Measurements from ENCODE around the gene KIF1A. TPM values are rescaled to one million over a fixed set of nuclear protein-coding genes. Genes with fewer than 3 reads are reported as not detected.

KIF1A gene
- total RNA-seq, 1 experiment from 2014 or later = 298 TPM

GRCh38 chr2:240788482-240788881 lies 31.5 kb downstream of the KIF1A start:
- Mint-ChIP-seq H3K4me1 (ENCODE audit: low read depth, unreplicated experiment) (no peaks in the 10 kb centered on the region), H3K27me3 (ENCODE audit: unreplicated experiment) (peaks cover 17% of the 10 kb centered on the region), H3K9me3 (ENCODE audit: low read depth, unreplicated experiment) (no peaks in the 10 kb centered on the region), H3K4me3 (ENCODE audit: low read depth, unreplicated experiment) (no peak overlapping the region), H3K36me3 (ENCODE audit: insufficient read depth, unreplicated experiment) (peaks cover 71% of the 10 kb centered on the region), H3K27ac (ENCODE audit: unreplicated experiment) (peak overlapping the region; percentile 4)
- BruUV-seq (replicated peaks) = no TSS peak
- DNase-seq = no peak
- intact Hi-C loops (cut with micrococcal nuclease; ENCODE audit: unreplicated experiment) = no loop called here
- CTCF ChIA-PET = no interaction called here
- TF ChIP-seq, protein P1, sequence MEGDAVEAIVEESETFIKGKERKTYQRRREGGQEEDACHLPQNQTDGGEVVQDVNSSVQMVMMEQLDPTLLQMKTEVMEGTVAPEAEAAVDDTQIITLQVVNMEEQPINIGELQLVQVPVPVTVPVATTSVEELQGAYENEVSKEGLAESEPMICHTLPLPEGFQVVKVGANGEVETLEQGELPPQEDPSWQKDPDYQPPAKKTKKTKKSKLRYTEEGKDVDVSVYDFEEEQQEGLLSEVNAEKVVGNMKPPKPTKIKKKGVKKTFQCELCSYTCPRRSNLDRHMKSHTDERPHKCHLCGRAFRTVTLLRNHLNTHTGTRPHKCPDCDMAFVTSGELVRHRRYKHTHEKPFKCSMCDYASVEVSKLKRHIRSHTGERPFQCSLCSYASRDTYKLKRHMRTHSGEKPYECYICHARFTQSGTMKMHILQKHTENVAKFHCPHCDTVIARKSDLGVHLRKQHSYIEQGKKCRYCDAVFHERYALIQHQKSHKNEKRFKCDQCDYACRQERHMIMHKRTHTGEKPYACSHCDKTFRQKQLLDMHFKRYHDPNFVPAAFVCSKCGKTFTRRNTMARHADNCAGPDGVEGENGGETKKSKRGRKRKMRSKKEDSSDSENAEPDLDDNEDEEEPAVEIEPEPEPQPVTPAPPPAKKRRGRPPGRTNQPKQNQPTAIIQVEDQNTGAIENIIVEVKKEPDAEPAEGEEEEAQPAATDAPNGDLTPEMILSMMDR (IDR thresholded peaks at IDR 0.05; ENCODE audit: unreplicated experiment) = no peak

GRCh38 chr2:240787521-240788472 lies 32.2 kb downstream of the KIF1A start:
- no peak for DNase-seq
- intact Hi-C loops (cut with micrococcal nuclease; ENCODE audit: unreplicated experiment) = no loop called here
- CTCF ChIA-PET = no interaction called here
- TF ChIP-seq, protein P1 (IDR thresholded peaks at IDR 0.05; ENCODE audit: unreplicated experiment) = no peak
- H3K4me1 Mint-ChIP-seq (ENCODE audit: low read depth, unreplicated experiment) = no peaks in the 10 kb centered on the region
- H3K9me3 Mint-ChIP-seq (ENCODE audit: low read depth, unreplicated experiment) = no peaks in the 10 kb centered on the region
- peaks cover 17% of the 10 kb centered on the region for H3K27me3 Mint-ChIP-seq (ENCODE audit: unreplicated experiment)
- BruUV-seq (replicated peaks) = no TSS peak
- H3K4me3 Mint-ChIP-seq (ENCODE audit: low read depth, unreplicated experiment) = no peak overlapping the region
- peak overlapping the region; percentile 4 for H3K27ac Mint-ChIP-seq (ENCODE audit: unreplicated experiment)
- H3K36me3 Mint-ChIP-seq (ENCODE audit: insufficient read depth, unreplicated experiment) = peaks cover 68% of the 10 kb centered on the region

- TF ChIP-seq, protein P1 (IDR thresholded peaks at IDR 0.05; ENCODE audit: unreplicated experiment) = no peak
- Mint-ChIP-seq H3K4me1 (ENCODE audit: low read depth, unreplicated experiment) (no peaks in the 10 kb centered on the region), H3K36me3 (ENCODE audit: insufficient read depth, unreplicated experiment) (peaks cover 66% of the 10 kb centered on the region), H3K4me3 (ENCODE audit: low read depth, unreplicated experiment) (no peak overlapping the region), H3K27me3 (ENCODE audit: unreplicated experiment) (peaks cover 17% of the 10 kb centered on the region), H3K27ac (ENCODE audit: unreplicated experiment) (no peak overlapping the region), H3K9me3 (ENCODE audit: low read depth, unreplicated experiment) (no peaks in the 10 kb centered on the region)
- no peak for DNase-seq
- intact Hi-C loops (cut with micrococcal nuclease; ENCODE audit: unreplicated experiment) = no loop called here
- no TSS peak for BruUV-seq (replicated peaks)
- CTCF ChIA-PET = no interaction called here
Observed at GRCh38 chr2:240786871-240787311, 33.1 kb downstream of the KIF1A start.

GRCh38 chr2:240786355-240786841 lies 33.6 kb downstream of the KIF1A start:
- no peak overlapping the region for H3K4me3 Mint-ChIP-seq (ENCODE audit: low read depth, unreplicated experiment)
- H3K36me3 Mint-ChIP-seq (ENCODE audit: insufficient read depth, unreplicated experiment) = peaks cover 66% of the 10 kb centered on the region
- H3K27me3 Mint-ChIP-seq (ENCODE audit: unreplicated experiment) = peaks cover 17% of the 10 kb centered on the region
- H3K9me3 Mint-ChIP-seq (ENCODE audit: low read depth, unreplicated experiment) = no peaks in the 10 kb centered on the region
- H3K4me1 Mint-ChIP-seq (ENCODE audit: low read depth, unreplicated experiment) = no peaks in the 10 kb centered on the region
- no peak overlapping the region for H3K27ac Mint-ChIP-seq (ENCODE audit: unreplicated experiment)
- CTCF ChIA-PET = no interaction called here
- intact Hi-C loops (cut with micrococcal nuclease; ENCODE audit: unreplicated experiment) = no loop called here
- BruUV-seq (replicated peaks) = no TSS peak
- DNase-seq = no peak
- TF ChIP-seq, protein P1 (IDR thresholded peaks at IDR 0.05; ENCODE audit: unreplicated experiment) = no peak
